HepG2 (cell line): ENCODE data around the gene HEMK1. TPM values are rescaled to one million over a fixed set of nuclear protein-coding genes. Genes with fewer than 3 reads are reported as not detected.

ENCODE experiments used
- ATAC-seq: fragments of 200-7000 bp; cut with Tn5 transposase; 3 replicates; pipeline ENCODE4 v1.9.1; 2020; ENCODE audit warnings: mild to moderate bottlenecking, moderate library complexity
- BruUV-seq: library from RNA; stranded (reverse); fragments of 400-500 nt; replicated peaks from 2 replicates; lab custom pipeline; 2021; lab: Mats Ljungman, UMichigan
- CTCF ChIA-PET: fragments of 300-600 bp; formaldehyde crosslinking; extraction: SDS; loops from one replicate; lab custom pipeline; 2021; ENCODE audit warnings: low total read pairs, inconsistent platforms, low intra/inter-chr PET ratio; lab: Yijun Ruan, JAX
- POLR2A ChIA-PET: fragments of 350-600 bp; sonication (Branson Sonifier 250); formaldehyde crosslinking; loops from one replicate; lab custom pipeline; 2020; ENCODE audit warnings: antibody characterized with exemption, inconsistent platforms; lab: Yijun Ruan, JAX
- DNase-seq: peaks from one replicate; pipeline ENCODE4 v3.0.0-alpha.2; 2015; ENCODE audit warnings: low spot score
- FAIRE-seq: peaks from 3 replicates; lab custom pipeline; 2011; peaks lifted over from hg19 to GRCh38; lab: Jason Lieb, UNC
- H2AFZ ChIP-seq: one replicate; pipeline ENCODE4 v1.6.1; 2011; ENCODE audit warnings: low read length, inconsistent platforms
- H3K27ac ChIP-seq: fragments of 300-600 bp; 3 replicates; pipeline ENCODE4 v1.8.0; 2011; ENCODE audit warnings: mixed run types, mild to moderate bottlenecking, mixed read lengths, low read length, inconsistent platforms; ENCODE audit not compliant: insufficient read depth; ENCODE audit errors: extremely low read length
- H3K27me3 ChIP-seq, 2 experiments: fragments of 200-600 bp in 1 of 2; 2 replicates in 1 of 2; 3 replicates in 1 of 2; pipeline versions ENCODE4 v1.6.0 to v1.8.0; 2011; ENCODE audit warnings: low read length in 2 of 2, mild to moderate bottlenecking in 2 of 2, moderate library complexity in 2 of 2, inconsistent platforms in 1 of 2; ENCODE audit not compliant: insufficient read depth in 2 of 2, control insufficient read depth in 1 of 2
- H3K36me3 ChIP-seq, 2 experiments: fragments of 200-600 bp in 1 of 2; replicated peaks in 1 of 2; 2 replicates in 1 of 2; 3 replicates in 1 of 2; pipeline versions ENCODE4 v1.5.1 to v1.8.0; 2011; ENCODE audit warnings: low read length in 2 of 2, inconsistent platforms in 1 of 2; ENCODE audit not compliant: insufficient read depth in 2 of 2, control insufficient read depth in 1 of 2
- H3K4me1 ChIP-seq: 2 replicates; pipeline ENCODE4 v1.5.1; 2012; ENCODE audit warnings: low read length, inconsistent platforms; ENCODE audit not compliant: insufficient read depth
- H3K4me2 ChIP-seq: 2 replicates; pipeline ENCODE4 v1.6.0; 2011; ENCODE audit warnings: low read depth, low read length, inconsistent platforms
- H3K4me3 ChIP-seq, 3 experiments: fragments of 200-600 bp in 1 of 3; sonication (generic), shearing (Covaris generic) in 1 of 3; replicated peaks in 1 of 3; 2 replicates each; pipeline ENCODE4 v1.5.1; 2011 to 2016; ENCODE audit warnings: low read length in 3 of 3, inconsistent platforms in 2 of 3, low read depth in 2 of 3, mild to moderate bottlenecking in 2 of 3, control low read depth in 1 of 3, mixed read lengths in 1 of 3; ENCODE audit not compliant: insufficient read depth in 1 of 3
- H3K79me2 ChIP-seq: one replicate; pipeline ENCODE4 v1.6.1; 2011; ENCODE audit warnings: low read length, inconsistent platforms; ENCODE audit not compliant: insufficient read depth
- H3K9ac ChIP-seq: 2 replicates; pipeline ENCODE4 v1.6.0; 2011; ENCODE audit warnings: mild to moderate bottlenecking, low read depth, low read length, inconsistent platforms; ENCODE audit not compliant: insufficient read depth
- H3K9me3 ChIP-seq: 2 replicates; pipeline ENCODE4 v1.5.1; 2012; ENCODE audit warnings: mild to moderate bottlenecking, low read length
- H4K20me1 ChIP-seq: 2 replicates; pipeline ENCODE4 v1.6.0; 2011; ENCODE audit warnings: inconsistent platforms, mild to moderate bottlenecking, low read length, moderate library complexity; ENCODE audit not compliant: insufficient read depth
- KLF13 ChIP-seq: sonication (generic); formaldehyde crosslinking; IDR thresholded peaks from 2 replicates; pipeline ENCODE4 v1.4.0; 2020; ENCODE audit warnings: mild to moderate bottlenecking, missing genetic modification reagents
- MBNL3 ChIP-seq: fragments of 250-450 bp; sonication (Bioruptor Pico); conservative IDR thresholded peaks from 2 replicates; pipeline ENCODE4 v1.8.0; 2022; ENCODE audit warnings: mild to moderate bottlenecking, inconsistent platforms
- MIXL1 ChIP-seq: IDR thresholded peaks from 2 replicates; pipeline ENCODE4 v1.6.1; 2016
- NR2F6 ChIP-seq, 2 experiments: IDR thresholded peaks; 2 replicates each; pipeline ENCODE4 v1.6.1; 2016; ENCODE audit warnings: antibody characterized with exemption in 1 of 2, mild to moderate bottlenecking in 1 of 2
- PCBP1 ChIP-seq: fragments of 200-400 bp; formaldehyde crosslinking; IDR thresholded peaks from 2 replicates; pipeline ENCODE4 v1.6.1; 2017; ENCODE audit warnings: mild to moderate bottlenecking, low read depth, low read length, borderline replicate concordance
- SATB2 ChIP-seq: sonication (generic); formaldehyde crosslinking; IDR thresholded peaks from 2 replicates; pipeline ENCODE4 v1.5.0; 2020; ENCODE audit warnings: missing genetic modification reagents
- ZC3H13 ChIP-seq: sonication (generic); formaldehyde crosslinking; IDR thresholded peaks from 2 replicates; pipeline ENCODE4 v1.8.1; 2023; ENCODE audit warnings: mild to moderate bottlenecking, missing genetic modification reagents, moderate library complexity
- ZNF225 ChIP-seq: sonication (generic); formaldehyde crosslinking; IDR thresholded peaks from 2 replicates; pipeline ENCODE4 v1.4.0; 2020; ENCODE audit warnings: mild to moderate bottlenecking, missing genetic modification reagents
- WGBS: methylation state at CpG from one replicate; pipeline ENCODE4 v1.1.6; 2017; ENCODE audit warnings: low lambda C conversion rate; 5-methylcytosine and 5-hydroxymethylcytosine counted together
- in situ Hi-C: cut with HindIII; loops from 2 replicates; pipeline ENCODE4 v1.10.0; 2017; ENCODE audit warnings: low pct_unique_long_range_greater_than_20kb; ENCODE audit not compliant: extremely low pct_ligation_motif_present
- intact Hi-C: fragments of 100-400 bp; cut with micrococcal nuclease; formaldehyde crosslinking; loops from one replicate; pipeline ENCODE4 v1.10.0; 2022; ENCODE audit not compliant: unreplicated experiment
- polyA plus RNA-seq, 8 experiments: library from polyadenylated mRNA; depleted of rRNA in 3 of 8; stranded (reverse) in 7 of 8; unstranded in 1 of 8; fragments of >200 nt; fragmentation: Illumina TruSeq in 4 of 8; extraction: Trizol in 4 of 8; gene quantifications; 2 replicates each; pipeline versions ENCODE4 v1.2.1 to v1.2.3, GENCODE V29; 2011 to 2016; ENCODE audit warnings: low read depth in 4 of 8, missing spikeins in 1 of 8, mixed read lengths in 1 of 8; ENCODE audit not compliant: insufficient read depth in 1 of 8
- total RNA-seq, 5 experiments: library from RNA; depleted of rRNA; stranded (reverse); fragments of >200 nt; fragmentation: Illumina TruSeq; extraction: Trizol; gene quantifications; 2 replicates each; pipeline ENCODE4 v1.2.3, GENCODE V29; 2016; ENCODE audit warnings: low read depth in 1 of 5
- TF ChIP-seq, protein P1 (sequence below): sonication (generic); formaldehyde crosslinking; IDR thresholded peaks from 2 replicates; pipeline ENCODE4 v1.4.0; 2020; ENCODE audit warnings: low read depth, missing genetic modification reagents
- TF ChIP-seq, protein P2 (sequence below): IDR thresholded peaks from 2 replicates; pipeline ENCODE4 v1.6.1; 2012; ENCODE audit warnings: low read depth, low read length, improper control_type of control experiment

Gene HEMK1
- total and polyA plus RNA-seq, 2 of the 13 experiments (the other 11 are each of a cell fraction or from before 2014, with no cell fraction given) = 9.8 to 12.6 TPM

DNA sequence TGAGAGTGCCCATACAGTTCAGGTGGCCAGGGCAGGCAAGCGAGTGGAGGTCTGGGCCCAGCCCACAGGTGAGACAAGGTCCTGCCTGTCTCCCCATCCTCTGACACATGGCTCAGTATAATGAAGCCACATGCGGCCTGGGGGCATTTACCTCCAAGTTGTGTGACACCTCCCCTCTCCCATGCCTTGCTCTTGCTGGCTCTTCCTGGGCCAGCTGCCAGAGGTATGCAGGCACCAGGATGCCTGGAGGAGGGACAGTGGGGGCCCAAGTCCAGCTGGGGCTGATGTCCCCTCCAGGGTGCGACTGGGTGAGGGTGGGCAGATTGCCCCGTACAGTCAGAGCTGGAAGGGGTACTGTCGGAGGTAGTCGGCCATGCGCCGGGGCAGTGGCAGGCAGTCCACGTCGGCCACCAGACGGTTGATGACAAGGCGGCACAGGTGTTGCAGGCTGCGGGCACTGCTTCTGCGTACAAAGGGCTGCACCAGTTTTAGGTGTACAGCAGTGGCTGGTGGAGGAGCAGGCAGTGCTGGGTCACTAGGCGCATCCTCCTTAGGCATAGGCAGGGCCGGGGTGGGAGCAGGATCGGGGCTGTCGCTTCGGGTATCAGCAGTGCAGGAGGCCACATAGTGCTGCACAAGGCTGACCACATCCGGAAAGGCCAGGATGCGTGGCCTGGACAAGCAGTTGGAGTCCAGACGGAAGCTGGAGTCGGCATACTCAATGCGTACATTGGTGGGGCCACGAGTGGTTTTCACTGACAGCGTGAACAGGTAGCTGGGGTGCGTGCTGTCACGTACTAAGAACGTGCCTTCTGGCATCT, 38.2 kb downstream of the HEMK1 start:
- no peak overlapping the region for H3K27ac ChIP-seq
- POLR2A ChIA-PET = interaction anchor here (1.0 to 2.1 kb wide), 3 partner anchors 16 to 38 kb away, joined by 3 to 5 read pairs (median 3); partner anchors contain the start of gene HEMK1
- BruUV-seq = no TSS peak
- H2AFZ ChIP-seq = no peak overlapping the region
- H3K79me2 ChIP-seq = no peaks in the 10 kb centered on the region
- 93% methylated on average over 16 of the region's 29 CpGs for WGBS
- H4K20me1 ChIP-seq = no peaks in the 10 kb centered on the region
- no peak overlapping the region for H3K4me3 ChIP-seq
- in situ Hi-C loops (no loop called here), intact Hi-C loops (no loop called here)
- TF ChIP-seq, protein P1, sequence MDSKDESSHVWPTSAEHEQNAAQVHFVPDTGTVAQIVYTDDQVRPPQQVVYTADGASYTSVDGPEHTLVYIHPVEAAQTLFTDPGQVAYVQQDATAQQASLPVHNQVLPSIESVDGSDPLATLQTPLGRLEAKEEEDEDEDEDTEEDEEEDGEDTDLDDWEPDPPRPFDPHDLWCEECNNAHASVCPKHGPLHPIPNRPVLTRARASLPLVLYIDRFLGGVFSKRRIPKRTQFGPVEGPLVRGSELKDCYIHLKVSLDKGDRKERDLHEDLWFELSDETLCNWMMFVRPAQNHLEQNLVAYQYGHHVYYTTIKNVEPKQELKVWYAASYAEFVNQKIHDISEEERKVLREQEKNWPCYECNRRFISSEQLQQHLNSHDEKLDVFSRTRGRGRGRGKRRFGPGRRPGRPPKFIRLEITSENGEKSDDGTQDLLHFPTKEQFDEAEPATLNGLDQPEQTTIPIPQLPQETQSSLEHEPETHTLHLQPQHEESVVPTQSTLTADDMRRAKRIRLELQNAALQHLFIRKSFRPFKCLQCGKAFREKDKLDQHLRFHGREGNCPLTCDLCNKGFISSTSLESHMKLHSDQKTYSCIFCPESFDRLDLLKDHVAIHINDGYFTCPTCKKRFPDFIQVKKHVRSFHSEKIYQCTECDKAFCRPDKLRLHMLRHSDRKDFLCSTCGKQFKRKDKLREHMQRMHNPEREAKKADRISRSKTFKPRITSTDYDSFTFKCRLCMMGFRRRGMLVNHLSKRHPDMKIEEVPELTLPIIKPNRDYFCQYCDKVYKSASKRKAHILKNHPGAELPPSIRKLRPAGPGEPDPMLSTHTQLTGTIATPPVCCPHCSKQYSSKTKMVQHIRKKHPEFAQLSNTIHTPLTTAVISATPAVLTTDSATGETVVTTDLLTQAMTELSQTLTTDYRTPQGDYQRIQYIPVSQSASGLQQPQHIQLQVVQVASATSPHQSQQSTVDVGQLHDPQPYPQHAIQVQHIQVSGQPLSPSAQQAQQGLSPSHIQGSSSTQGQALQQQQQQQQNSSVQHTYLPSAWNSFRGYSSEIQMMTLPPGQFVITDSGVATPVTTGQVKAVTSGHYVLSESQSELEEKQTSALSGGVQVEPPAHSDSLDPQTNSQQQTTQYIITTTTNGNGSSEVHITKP (CRISPR knock-in tag) = no peak
- no peak for TF ChIP-seq ZNF225 (CRISPR knock-in tag)
- no peak for TF ChIP-seq KLF13 (CRISPR knock-in tag)
- TF ChIP-seq MIXL1 (CRISPR knock-in tag) = no peak
- TF ChIP-seq, protein P2, sequence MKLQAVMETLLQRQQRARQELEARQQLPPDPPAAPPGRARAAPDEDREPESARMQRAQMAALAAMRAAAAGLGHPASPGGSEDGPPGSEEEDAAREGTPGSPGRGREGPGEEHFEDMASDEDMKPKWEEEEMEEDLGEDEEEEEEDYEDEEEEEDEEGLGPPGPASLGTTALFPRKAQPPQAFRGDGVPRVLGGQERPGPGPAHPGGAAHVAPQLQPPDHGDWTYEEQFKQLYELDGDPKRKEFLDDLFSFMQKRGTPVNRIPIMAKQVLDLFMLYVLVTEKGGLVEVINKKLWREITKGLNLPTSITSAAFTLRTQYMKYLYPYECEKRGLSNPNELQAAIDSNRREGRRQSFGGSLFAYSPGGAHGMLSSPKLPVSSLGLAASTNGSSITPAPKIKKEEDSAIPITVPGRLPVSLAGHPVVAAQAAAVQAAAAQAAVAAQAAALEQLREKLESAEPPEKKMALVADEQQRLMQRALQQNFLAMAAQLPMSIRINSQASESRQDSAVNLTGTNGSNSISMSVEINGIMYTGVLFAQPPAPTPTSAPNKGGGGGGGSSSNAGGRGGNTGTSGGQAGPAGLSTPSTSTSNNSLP = no peak
- TF ChIP-seq PCBP1 = no peak
- TF ChIP-seq MBNL3 = no peak
- no peak for TF ChIP-seq SATB2 (CRISPR knock-in tag)
- no peak for TF ChIP-seq NR2F6 (IDR thresholded peaks at IDR 0.05)
- TF ChIP-seq NR2F6 (CRISPR knock-in tag; IDR thresholded peaks at IDR 0.05) = no peak
- TF ChIP-seq ZC3H13 (CRISPR knock-in tag) = no peak
- DNase-seq (no peak), ATAC-seq (no peak), FAIRE-seq (no peak)
- CTCF ChIA-PET = no interaction called here
- H3K9me3 ChIP-seq = no peaks in the 10 kb centered on the region
- H3K9ac ChIP-seq = no peak overlapping the region
- peaks cover 62% of the 10 kb centered on the region for H3K4me1 ChIP-seq
- peaks cover 0 to 5% of the 10 kb centered on the region in 2 experiments; a peak in 1 of 5 replicates for H3K36me3 ChIP-seq
- 0 out of 5 replicates have a peak, but pooled peaks cover 0 to 3% of the 10 kb centered on the region in 2 experiments for H3K27me3 ChIP-seq
- H3K4me2 ChIP-seq = no peak overlapping the region
